GM12875 (cell line): Measurements from ENCODE around the gene HRC.

Experiments used
- H3K4me3 ChIP-seq: one replicate; pipeline ENCODE4 v1.5.1; 2011; ENCODE audit warnings: low read depth, low read length, control low read depth
- CTCF ChIP-seq: IDR thresholded peaks from 2 replicates; pipeline ENCODE4 v1.5.1; 2011; ENCODE audit warnings: low read depth, mild to moderate bottlenecking, control low read depth, inconsistent platforms, low read length, moderate library complexity, borderline replicate concordance; ENCODE audit not compliant: insufficient read depth

Gene HRC

DNA sequence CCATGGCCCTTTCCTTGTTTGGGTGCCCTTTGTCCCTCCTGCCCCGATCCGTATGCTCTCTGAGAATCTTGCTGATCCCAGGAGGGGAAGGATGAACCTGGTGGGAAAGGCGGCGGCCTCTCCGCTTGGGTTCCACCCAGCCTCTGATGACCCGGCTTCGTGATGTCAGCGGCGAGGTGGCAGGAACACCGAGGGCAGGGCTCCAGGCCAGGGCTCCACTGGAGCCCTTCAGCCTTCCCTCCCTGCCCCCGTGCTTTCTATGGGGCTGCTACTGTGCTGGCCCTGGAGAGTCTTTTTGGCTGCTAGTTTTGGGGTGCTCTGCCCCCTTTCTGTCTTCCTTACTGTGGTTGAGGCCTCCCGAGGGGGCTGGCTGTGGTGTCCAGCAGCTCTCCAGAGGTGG lies 52.9 kb downstream of the HRC start:
- H3K4me3 ChIP-seq = no peak overlapping the region

More for the DNA sequence above, 52.9 kb downstream of the HRC start:
- no peak for TF ChIP-seq CTCF
